NCI-H1105 treated with DMSO at 0.1 percent for 48 hours (cell line): ENCODE results near the gene ERCC5.

Source experiments
- DNase-seq: peaks from one replicate; lab custom pipeline; 2025; lab: John Stamatoyannopoulos, UW

ERCC5 gene

GRCh38 chr13:102845289-102845629 is 573 bp upstream of the ERCC5 start:
- DNase-seq, result no peak

- peak; percentile 47 for DNase-seq
Observed at GRCh38 chr13:102846261-102847015, 606 bp downstream of the ERCC5 start.

DNA sequence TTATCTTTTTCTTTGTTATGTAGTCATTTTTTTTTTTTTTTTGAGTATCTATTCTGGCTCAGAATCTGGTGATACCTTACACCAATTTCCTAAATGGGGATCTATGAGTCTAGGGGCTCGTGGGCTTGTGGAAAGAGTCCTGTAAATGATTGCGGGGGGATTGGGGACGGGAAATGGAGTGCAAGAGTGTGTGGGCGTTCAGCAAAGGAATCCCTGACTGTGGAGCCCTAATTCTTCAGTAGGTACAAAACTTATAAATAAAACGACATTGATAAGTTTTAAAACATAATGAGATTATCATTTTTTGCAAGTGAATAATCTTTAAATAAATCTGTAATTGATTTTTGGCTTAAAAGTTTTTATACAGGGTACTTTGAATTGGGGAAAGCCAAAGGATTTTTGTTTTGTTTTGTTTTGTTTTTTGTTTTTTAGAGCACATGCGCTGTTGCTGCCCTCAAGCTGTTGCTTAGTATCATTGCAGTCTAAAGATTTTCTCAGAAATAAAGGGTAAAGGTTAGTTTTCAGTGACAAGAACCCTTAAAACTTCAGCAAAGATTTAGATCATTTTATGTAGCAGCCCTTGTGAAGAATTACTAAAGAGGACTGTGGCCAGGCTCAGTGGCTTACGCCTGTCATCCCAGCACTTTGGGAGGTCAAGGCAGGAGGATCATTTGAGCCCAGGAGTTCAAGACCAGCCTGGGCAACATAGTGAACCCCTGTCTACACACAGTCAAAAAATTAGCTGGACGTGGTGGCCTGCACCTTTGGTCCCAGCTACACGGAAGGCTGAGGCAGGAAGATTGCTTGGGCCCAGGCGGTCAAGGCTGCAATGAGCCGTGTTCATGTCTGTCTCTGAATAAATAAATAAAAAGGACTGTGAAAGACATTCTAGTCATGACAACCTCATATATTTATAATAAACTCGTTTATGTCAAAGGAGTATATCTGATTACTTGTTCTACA is 1.7 kb downstream of the ERCC5 start:
- DNase-seq, result peak; percentile 26

- no peak for DNase-seq
Observed at GRCh38 chr13:102848956-102849355, 3.1 kb downstream of the ERCC5 start.

DNA sequence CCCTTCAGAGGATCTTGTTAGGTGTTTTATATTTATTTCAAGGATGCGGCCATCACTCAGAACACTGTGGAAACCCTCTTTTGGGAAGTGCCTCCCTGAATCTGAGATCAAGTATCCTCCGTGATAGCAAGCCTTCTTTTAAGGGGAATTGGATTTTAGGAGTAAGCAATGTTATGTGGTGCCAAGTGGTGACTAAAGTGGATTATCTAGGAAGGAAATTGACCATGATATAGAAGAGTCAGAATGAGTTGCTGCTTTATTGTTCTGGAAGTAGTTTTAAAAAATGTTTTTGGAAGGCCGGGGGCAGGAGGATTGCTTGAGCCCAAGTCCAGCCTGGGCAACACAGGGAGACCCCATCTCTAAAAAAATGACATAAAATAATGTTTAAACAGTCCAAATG is 6.7 kb downstream of the ERCC5 start:
- no peak for DNase-seq

DNA sequence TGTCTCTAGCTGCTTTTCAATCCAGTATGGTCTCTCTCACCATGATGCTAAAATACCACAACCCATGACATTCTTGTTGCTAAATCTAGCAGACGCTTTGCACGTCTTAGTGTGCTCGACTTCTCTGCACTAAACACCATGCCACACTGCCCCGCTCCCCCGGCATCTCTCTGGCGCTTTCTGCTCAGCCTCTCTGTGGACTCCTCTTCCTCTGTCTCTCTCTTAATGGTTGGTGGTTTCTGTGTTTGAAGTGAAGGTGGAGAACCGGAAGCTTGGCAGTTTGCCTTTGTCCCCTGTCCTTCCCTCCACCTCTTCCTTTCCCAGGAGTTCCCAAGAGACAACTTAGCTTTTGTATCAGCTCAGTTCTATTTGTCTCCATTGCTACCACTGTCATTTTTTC is 8.8 kb downstream of the ERCC5 start:
- DNase-seq, result no peak

GRCh38 chr13:102856557-102856956 is 10.7 kb downstream of the ERCC5 start:
- peak; percentile 4 for DNase-seq

GRCh38 chr13:102862624-102863210 is 16.9 kb downstream of the ERCC5 start:
- DNase-seq, result no peak

- DNase-seq, result no peak
Observed at GRCh38 chr13:102863590-102863989, 17.8 kb downstream of the ERCC5 start.

DNA sequence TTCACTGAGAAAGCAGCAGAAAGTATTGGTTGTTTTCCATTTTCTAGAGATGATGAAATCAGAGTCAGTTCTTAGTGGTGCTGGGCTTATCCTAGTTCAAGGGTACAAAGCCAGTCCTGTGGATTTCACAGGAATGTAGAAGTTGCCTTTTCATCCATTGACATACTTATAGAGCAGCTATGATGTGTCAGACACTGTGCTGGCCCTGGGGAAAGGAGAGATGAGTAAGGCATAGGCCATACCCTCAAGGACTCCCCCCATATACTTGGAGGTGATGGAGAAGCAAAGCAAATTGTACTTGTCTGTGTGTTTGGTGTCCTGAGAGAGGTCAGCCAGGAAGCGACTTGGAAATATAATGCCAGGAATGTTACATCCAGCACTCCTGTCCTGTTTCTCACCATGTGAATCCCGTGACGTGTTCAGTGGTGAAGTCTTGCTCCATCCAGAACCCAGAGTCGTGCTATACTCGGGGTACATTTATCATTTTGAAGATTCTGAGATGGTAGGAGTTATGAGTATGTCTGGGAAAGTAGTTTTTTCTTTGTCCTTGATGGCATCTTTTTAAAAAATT is 22.6 kb downstream of the ERCC5 start:
- DNase-seq, result no peak

GRCh38 chr13:102869948-102870676 is 24.3 kb downstream of the ERCC5 start:
- DNase-seq, result no peak

DNA sequence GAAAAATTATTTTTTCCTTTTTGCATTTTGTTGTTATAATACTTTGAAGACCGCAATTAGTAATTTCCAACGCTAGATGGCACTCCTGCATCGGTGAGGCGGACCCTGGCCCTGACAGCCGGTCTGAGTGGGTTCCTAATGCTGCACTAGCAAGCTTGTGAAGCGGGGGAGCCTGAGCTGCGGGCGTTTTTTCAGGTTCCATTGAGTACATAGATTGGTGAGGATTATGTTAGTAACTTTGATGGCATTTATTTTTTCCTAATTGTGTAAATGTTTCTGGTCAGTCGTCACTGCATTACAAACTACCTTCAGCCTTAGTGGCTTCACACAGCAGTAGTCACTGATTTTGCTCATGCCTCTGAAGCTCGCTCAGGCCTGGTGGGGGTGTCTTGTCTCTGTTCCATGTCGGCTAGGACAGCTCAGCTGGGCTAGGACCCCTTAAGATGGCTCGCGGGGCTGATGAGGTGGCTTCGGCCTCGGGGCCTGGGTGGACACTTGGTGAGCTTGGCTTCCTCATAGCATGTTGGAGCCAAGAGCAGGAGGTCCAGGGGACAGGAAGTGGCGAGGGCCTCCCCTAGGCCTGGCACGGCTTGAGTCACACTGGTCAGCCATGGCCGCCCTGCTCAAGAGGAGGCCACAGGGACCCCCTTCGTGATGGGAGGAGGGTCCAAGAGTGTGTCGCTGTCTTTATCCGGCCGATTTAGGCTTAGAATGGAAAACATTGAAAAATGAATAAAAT is 25.0 kb downstream of the ERCC5 start:
- DNase-seq, result peak; percentile 16

- no peak for DNase-seq
Observed at GRCh38 chr13:102872131-102872530, 26.3 kb downstream of the ERCC5 start.

- no peak for DNase-seq
Observed at GRCh38 chr13:102872531-102872930, 26.7 kb downstream of the ERCC5 start.

- DNase-seq, result no peak
Observed at GRCh38 chr13:102873653-102874052, 27.8 kb downstream of the ERCC5 start.

DNA sequence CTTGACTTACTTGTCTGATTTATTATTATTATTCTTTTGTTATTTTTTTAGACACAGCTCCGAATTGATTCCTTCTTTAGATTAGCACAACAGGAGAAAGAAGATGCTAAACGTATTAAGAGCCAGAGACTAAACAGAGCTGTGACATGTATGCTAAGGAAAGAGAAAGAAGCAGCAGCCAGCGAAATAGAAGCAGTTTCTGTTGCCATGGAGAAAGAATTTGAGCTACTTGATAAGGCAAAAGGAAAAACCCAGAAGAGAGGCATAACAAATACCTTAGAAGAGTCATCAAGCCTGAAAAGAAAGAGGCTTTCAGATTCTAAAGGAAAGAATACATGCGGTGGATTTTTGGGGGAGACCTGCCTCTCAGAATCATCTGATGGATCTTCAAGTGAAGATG is 29.4 kb downstream of the ERCC5 start:
- no peak for DNase-seq

DNA sequence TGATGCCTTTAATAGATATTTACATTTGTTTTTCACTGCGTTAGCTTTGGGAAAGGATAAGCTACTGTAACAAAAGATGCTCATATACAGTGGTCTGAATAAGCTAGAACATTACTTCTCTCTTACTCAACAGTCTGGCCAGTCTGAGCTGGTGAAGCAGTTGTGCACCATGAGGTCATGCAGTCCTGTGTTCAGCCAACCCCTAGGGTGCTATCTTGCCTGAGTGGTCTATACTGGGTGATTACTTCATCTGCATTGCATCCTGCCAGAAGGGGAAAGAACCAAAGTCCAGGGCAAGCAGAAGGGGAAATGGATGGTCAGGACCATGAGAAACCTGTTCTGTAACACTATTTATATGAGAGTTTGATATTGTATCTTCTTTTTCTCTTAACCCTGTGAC is 31.5 kb downstream of the ERCC5 start:
- no peak for DNase-seq

DNA sequence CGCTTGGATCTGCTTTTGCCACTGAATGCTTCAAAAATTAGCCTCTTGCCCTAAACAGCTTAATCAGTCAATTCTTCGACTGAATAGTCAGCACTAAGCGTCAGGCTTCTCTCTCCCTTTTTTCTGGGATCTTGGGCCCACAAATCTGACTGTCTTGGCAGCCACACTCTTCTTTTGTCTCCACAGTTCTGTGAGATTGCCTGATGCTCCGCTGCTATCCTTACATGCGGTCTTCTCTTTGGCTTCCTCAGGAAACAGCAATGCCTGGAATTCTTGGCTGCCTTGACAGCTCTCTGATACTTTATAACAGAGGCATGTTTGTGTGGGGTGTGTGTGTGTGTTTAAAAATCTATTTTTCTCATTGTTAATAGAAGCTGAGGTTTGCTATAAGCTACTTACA is 32.6 kb downstream of the ERCC5 start:
- DNase-seq, result no peak

GRCh38 chr13:102879793-102880499 is 34.1 kb downstream of the ERCC5 start:
- no peak for DNase-seq
